ENCODE measurements around the gene CTNNA2.

The CTNNA2 gene

DNA sequence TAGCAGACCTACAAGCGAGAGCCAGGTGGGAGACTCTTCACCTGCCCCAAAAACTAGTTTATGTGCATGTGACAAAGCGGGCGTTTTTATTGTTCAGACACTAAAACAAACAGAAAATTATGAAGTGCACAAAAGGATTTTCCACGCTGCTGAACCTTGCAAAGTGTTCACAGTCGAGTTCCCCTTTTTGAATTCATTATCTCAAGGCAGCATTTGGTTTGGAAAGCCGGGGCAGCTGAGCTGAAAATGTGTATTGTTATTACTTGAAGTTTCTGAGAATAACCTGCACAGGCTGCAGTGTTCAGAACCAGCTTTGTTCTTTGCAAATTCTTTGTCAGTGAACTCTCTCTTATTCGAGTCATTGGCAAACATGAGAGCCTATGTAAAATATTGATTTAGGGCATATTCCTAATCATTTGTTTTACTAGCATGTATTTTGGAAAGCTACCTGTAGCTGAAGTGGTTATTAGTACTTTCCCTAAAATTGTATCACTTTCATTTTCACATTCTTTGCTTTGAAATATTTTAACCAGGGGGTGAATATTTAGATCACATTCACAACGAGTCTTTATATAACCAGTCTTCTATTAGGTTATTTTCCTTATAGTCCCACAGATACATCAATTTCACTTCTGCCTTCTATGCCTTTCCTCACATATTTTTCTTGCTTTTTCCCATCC, 732.2 kb downstream of the CTNNA2 start:
- DNase-seq: no peak

DNA sequence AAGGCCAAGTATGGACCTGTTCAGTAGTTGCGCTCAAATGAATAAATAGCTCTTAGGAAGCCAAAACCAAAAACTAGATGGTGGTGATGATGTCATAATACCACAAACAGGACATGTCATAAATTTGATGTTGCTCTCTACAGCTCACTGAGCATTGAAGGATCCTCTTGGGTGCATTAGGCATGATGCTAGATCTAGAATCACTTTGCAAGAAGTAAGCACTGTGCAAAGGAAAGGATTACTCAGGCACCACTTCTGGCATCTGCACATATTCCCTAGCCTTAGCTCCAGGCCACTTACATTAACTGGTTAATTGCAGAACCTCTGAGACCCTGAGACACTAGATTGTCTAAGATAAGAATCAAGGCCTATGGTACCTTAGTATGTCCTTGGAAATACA, 733.7 kb downstream of the CTNNA2 start:
- DNase-seq: no peak

- no peak for DNase-seq
These were observed 734.5 kb downstream of the CTNNA2 start for GRCh38 chr2:80247339-80247738.

- DNase-seq: no peak
These were observed 735.3 kb downstream of the CTNNA2 start for GRCh38 chr2:80248146-80248545.

- no peak for DNase-seq
These were observed 739.6 kb downstream of the CTNNA2 start for GRCh38 chr2:80252294-80252986.

- no peak for DNase-seq
These were observed 743.3 kb downstream of the CTNNA2 start for GRCh38 chr2:80255918-80256781.

DNA sequence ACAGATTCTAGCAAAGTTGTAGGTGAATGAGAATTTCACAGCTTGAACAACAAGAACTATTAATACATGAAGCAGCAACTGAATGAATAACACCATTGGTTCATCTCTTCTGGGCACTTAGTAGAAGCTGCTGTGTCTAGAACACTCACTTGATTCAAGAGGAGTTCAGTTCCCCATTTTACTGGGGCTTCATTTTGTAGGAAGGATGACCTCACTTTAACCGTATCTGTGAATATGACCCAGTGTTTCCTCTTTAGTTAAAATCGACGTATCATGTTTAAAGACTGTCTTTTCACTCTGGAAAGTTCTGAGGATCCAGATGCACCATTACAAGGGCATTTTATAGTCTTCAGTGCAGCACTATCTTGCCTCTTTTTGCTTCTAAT, 743.9 kb downstream of the CTNNA2 start:
- no peak for DNase-seq

DNA sequence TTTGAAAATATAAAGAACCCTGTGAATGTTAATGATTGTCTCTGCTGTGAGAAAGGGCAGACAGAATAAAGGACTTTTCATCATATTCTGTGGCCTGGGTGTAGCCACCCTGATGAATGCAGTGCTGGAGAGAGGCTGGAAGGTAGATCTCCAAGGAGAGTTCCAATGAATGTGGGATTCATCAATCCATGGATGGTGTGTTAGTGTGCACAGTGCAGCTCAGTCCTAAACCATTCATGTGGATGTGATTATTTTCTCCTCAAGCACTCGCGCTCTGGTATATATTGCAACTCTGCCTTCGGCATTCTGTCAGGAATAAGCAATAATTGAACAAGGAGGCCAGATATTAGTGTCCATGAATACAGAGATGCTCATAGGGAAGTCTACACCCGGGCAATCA, 744.6 kb downstream of the CTNNA2 start:
- DNase-seq: no peak

DNA sequence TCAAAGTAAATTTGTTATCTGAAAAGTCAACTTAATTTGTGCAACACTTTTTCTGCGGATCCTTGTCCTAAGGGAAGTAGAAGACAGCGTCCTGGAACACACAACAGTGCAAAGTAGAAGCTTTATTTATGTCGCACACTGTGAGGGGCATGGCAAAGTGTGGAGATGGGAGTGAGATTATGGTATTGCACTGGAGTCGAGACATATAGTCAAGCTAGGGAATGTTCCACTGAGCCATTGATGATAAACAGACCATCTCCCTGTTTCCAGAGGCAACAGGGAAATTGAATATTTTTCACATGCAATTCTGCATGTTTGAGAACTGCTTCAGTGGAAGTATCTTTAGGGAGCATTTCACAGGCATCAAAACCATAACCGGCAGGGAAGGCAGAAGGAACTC, 745.5 kb downstream of the CTNNA2 start:
- DNase-seq: no peak

DNA sequence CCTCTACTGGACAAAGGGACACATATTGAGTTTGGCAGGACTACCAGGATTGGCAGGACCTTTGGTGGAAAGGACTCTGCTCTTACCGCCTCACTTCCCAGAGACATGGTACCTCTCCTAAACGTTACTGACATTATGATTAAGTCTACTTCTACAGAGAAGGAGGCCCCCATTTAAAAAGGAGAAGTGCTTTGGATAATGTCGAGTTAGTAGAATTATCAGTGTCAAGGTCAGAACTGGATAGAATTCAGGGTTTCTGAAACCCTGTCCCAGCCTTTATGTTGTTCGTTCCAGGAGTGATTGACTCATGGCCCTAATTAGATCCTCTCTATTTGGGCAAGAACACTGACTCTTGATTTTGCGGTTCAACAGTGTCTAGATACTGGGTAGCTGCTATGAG, 745.9 kb downstream of the CTNNA2 start:
- DNase-seq: no peak

DNA sequence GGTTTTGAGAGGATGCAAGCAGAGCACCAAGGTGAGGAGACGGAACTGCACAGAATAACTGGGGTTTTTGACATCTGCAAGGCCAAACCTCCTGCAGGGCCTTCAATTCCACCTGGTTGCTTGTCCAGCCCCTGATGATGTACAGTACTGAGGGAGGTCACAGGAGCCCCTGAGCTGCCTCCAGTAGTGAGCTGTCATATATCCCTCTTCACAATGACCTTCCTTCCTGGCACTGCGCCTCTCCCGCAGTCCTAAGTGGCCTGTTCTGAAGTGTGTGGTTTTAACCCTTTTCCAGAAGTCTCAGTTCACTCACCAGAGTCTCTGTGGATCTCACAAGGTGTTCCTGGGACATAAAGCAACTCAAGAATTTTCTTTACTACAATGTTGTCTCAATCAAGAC, 746.4 kb downstream of the CTNNA2 start:
- DNase-seq: no peak

DNA sequence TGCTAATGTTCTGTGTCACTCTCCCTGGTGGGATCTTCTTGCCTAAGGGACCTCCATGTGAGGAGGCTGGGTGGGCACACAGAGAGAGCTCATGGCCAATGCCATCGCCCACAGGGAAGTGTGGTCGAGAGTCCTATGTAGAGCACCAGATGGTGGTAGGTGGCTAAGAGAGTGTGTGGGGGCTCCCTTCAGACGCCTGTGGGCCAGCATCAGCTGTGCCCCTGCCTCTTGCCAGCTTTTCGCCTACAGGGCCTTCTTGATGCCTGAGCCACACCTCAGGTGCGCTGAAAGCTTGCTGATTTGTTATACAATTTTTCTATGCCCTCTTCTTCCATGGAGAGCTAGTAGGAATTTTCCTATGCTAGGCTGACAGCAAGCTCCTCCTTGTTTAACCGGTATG, 753.4 kb downstream of the CTNNA2 start:
- DNase-seq: no peak

- no peak for DNase-seq
These were observed 757.0 kb downstream of the CTNNA2 start for GRCh38 chr2:80269806-80270205.

GRCh38 chr2:80280598-80280997, 767.7 kb downstream of the CTNNA2 start:
- DNase-seq: no peak

- DNase-seq: no peak
These were observed 768.2 kb downstream of the CTNNA2 start for GRCh38 chr2:80281049-80281448.

DNA sequence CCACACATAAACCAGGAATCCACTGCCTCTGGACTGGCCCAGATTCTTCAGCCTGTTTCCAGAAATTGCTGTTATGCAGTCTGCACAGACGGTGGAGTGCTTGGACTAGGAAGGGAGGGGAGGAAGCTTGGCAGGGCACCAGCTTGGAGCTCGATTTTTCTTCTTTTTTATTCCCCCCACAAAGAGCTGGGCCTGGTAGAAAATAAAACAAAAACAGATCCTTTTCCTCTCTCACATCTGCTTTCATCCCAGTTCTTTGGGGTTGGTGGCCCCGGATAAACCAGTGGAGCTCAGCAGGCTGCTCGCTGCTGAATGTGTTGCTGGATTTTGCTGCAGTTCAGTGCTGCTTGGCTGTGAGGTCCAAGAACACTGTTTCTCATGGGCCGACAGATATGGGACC, 775.7 kb downstream of the CTNNA2 start:
- no peak for DNase-seq

DNA sequence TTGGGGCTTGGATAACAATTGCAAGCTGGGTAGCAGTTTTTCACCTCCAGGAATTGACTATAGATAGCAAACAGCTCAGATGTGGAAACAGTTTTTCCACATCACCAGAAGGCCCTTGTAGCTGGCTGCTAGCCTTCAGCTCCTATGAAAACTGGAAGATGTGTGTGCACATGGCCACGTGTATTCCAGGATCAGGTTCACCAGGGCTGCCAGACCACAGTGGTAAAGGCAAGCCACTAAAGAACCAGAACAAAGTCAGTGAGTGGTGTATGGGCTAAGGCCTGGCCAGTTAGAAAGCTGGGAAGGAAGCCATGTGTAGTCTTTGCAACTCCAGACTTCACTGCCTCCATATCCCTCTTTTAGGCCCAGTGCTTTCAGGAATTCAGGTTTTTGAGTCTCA, 778.8 kb downstream of the CTNNA2 start:
- no peak for DNase-seq

GRCh38 chr2:80292474-80292873, 779.6 kb downstream of the CTNNA2 start:
- DNase-seq: no peak

GRCh38 chr2:80293039-80293438, 780.2 kb downstream of the CTNNA2 start:
- no peak for DNase-seq

DNA sequence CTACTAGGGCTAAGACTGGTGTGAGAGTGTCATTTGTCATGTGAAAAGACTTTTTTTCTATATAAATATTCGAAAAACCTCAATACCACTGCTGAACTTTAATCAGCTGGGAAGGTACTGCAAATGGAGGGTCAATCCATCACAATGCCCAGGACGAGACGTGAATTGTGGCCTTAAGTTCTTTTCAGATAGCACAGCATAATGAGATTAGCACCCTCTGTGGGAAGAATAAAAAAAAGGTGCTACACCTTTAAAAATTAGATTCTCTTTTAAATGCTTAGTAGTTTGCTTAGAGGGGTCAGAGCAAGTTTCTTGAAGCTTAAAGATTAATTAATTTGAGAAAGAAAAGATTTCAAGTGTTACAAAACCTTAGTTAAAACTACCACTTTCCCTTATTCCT, 786.1 kb downstream of the CTNNA2 start:
- DNase-seq: no peak

DNA sequence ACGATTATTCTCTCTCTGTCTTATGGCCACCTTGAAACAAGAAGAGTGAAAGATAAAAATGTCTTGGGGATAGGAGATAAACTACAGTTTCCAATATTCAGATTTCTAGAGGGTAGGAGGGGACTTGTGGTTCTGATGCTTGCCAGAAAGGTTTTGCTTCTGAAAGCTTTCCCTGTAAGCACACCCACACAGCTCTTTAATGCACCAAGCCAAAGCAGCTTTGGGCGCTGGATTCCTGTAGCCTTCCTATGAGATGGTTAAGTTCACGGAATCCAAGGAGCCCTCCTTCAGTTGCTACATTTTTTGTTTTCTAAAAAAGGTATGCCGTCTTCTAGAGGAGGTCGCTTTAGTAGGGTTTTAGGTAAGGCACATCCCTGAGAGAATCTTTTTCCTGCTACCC, 786.8 kb downstream of the CTNNA2 start:
- DNase-seq: no peak

DNA sequence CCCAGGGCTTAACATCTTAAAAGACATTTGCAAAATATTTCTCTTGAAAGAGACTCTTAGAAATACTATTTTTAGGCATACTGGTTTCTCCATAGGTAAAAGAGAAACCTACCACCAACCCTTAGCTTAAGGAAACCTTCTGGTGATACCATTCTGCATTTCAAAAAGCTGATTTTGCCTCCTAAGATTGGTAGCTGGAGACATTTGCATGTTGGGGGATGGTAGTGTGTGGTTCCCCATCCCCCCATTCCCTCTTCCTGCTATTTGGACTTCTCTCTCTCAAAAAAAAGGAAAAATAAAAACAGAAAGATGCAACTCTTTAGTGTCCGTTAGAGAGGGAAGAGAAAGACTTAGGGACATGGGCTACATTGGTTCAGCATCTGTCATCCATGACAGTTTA, 787.5 kb downstream of the CTNNA2 start:
- DNase-seq: no peak

DNA sequence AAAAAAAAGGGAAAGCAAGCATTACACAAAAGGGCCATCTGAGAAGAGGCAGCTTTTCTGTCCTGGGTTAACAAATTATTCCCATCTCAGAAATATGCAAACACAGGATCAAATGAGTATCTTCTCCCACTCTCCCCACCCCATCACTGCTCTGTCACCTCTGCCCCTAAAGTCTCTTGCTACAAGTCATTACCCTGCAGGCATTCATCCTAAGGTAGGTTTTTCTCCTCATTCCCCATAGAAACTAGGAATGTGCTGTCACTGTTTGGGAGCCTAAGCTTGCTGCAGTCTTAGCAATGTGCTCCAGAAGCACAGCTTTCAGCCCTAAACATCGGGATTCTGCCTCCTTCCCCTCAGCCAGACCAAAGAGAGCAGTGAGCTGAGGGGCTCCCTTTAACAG, 788.1 kb downstream of the CTNNA2 start:
- DNase-seq: no peak

- no peak for DNase-seq
These were observed 789.1 kb downstream of the CTNNA2 start for GRCh38 chr2:80302001-80302313.

Measured in NCI-H1105 treated with DMSO at 0.1 percent for 48 hours (cell line).